Activated CD8-positive, alpha-beta memory T cell treated with anti-CD3 and anti-CD28 coated beads, Interleukin-2, amount 50 U/mL, for 4 hours (primary cell): ENCODE data around the gene STX2.
"Not testable (repeated sequence)": the region's sequence is repeated elsewhere in the genome, so short reads cannot be mapped to it uniquely, and the experiment has no call there.

Experiments used
- DNase-seq: peaks from one replicate; pipeline ENCODE4 v3.0.0-alpha.2; 2020

STX2 gene

DNA sequence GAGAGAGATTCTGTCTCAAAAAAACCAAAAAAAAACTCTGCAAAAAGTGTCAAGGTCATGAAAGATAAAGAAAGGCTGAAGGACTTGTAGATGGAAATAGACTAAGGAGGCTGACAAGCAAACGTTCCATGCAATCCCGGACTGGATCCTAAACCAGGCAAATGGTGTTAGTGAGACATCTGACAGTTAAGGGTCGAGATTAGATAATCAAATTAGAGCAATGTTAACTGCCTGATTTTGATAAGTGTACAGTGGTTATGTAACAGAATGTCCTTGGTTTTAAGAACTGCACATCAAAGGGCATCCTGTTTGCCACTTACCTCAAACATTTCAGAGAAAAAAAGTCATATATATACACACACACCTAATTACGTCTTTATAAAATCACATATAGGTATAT is 29.4 kb upstream of the STX2 start:
- DNase-seq: no peak

DNA sequence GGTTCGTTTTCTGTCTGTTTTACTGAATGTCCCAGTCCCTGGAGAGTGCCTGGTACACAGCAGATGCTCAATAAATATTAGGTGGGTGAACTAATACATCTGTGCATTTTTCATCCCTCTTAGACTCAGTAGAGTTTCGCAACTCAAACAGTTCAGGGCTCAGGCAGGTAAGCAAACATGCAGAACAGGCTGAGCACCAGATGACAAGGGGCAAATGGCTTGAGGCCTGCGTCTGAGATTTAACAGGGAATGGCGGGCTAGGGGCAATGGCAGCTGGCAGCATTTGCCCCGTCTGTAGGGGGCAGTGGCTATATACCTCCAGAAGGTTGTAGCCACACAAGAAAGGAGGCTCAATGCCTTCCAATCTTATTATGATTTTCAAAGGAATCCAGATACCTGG is 24.2 kb upstream of the STX2 start:
- no peak for DNase-seq

DNA sequence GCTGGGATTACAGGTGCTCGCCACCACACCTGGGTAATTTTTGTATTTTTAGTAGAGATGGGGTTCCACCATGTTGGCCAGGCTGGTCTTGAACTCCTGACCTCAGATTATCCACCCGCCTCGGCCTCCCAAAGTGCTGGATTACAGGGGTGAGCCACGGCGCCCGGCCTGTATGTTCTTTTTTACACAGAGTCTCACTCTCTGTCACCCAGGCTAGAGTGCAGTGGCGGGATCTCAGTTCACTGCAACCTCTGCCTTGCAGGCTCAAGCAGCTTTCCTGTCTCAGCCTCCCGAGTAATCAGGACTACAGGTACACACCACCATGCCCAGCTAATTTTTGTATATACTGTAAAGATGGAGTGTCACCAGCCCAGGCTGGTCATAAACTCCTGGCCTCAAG is 23.7 kb upstream of the STX2 start:
- DNase-seq: not testable (repeated sequence)

DNA sequence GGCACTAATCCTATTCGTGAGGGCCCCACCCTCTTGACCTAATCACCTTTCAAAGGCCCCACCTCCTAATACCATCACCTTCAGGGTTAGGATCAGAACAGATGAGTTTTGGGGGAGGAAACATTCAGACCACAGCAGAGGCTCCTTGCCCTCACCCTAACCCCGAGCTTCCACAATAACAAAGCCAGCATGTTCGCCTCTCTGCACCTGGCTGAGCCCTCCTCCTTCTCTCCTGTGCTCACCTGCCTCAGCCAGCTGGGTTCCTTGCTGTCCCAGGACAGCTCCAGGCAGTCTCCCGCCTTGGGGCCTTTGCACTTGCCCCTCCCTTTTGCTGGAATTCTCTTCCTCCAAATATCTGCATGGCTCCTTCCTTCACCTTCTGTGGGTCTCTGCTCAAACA is 23.1 kb upstream of the STX2 start:
- DNase-seq: no peak

DNA sequence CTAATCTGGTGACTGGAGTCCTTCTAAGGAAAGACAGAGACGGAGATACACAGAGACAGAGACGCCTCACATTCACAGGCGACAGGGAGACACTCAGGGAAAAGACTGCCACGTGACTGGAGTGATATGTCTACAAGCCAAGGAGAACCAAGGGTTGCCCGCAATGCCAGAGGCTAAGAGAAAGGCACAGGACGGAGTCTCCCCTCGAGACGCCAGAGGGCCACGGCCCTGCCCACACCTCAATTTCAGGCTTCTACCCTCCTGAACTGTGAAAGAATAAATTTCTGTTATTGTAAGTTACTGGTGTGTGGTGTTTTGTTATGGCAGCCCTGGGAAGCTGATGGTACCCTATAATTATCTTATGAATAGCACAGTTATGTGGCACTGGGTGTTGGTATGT is 21.3 kb upstream of the STX2 start:
- no peak for DNase-seq

DNA sequence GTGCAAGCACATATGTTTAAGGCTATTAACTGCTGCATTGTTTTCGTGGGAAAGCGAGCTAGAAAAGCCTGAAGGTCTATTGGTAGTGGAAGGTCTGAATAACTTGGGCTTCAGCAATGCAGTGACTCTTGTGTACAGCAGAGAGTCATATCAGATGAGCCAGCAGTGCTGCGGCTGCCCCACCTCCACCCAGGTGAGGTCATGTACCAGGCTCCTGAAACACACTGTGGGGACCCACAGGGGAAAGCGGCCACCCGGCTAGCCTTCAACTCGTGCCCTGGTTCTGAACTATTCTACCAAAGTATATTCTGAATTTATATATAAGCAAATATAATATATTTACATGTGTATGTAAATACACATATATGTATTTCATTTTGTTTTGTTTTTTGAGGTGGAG is 20.1 kb upstream of the STX2 start:
- no peak for DNase-seq

DNA sequence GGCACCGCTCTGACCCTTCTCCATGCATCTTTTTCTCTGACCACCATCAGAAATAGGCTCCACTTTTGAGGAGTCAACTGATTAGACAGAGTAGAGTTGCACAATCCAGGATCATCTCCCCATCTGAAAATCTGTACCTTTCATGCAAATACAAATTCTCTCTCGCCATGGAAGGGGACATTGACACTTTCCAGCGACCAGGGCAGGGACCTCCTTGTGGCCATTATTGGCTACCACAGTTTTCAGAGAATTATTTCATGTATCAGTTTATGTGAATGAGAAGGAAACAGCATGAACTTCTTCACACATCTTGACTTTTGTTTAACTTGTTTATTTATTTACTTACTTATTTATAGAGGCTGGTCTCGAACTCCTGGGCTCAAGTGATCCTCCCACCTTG is 19.0 kb upstream of the STX2 start:
- no peak for DNase-seq

DNA sequence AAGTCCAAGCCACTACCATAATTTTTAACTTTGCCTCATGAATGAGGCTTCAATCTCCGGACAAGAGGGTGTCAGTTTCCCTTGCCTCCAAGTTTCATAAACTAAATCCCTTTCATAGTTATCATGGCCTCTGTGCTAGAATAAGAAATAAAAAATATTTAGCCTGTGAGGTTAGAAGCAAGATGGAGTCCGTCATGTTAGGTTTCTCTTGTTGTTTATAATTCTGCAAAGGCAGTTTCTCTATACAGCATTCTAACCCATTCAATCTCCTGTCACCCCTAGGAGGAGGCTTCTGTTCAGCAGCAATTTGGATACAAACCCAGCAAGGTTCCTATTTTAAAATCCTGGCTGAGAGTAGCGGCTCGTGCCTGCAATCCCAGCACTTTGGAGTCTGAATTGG is 17.0 kb upstream of the STX2 start:
- no peak for DNase-seq

DNA sequence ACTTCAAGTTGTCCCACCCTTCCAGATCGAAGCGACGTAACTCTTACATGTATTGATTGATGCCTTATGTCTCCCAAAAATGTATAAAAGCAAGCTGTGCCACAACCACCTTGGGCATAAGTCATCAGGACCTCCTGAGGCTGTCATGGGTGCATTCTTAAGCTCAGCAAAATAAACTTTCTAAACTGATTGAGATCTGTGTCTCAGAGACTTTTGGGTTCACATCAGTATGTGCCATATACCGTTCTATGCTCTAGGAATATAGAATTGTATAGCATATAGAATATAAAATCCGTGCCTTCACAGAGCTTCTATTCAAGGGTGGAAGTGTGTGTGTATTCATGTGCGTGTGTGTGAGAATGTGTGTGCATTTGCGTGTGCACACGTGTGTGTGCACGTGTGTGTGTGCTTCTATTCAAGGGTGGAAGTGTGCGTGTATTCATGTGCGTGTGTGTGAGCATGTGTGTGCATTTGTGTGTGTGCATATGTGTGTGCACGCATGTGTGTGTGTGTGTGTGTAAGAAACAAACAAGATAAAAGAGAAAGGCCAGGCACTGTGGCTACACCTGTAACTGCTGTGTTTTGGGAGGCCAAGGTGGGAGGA is 11.5 kb upstream of the STX2 start:
- no peak for DNase-seq

DNA sequence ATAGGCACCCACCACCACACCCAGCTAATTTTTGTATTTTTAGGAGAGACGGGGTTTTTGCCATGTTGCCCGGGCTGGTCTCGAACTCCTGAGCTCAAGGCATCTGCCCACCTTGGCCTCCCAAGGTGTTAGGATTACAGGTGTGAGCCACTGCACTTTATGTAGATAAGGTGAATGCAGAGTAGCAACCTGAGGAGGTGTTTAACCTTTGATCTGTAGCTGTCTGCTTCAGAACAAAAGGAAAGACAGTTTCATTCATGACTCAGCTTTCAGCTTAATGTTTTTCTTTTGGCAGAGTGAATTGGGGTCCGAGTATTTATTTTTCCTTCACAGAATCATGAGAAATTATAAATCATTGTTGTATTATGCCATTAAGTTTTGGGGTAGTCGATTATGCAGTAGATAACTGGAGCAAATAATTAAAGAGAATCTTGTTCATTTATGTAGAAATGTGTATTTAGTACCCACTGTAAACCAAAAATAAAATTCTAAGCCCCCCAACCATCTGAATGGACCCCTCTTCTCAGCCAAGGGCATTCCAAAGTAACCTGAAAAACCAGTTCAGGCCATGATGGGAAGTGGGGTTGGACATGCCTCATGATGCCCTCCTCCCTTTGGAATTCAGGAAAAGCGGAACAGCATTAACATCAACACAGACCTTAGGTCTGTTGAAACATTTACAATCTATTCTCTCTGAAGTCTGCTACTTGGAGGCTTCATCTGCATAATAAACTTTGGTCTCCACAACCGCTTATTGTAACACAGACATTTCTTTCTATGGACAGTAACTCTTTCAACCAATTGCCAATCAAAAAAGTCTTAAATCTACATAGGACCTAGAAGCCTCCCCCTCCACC is 10.7 kb upstream of the STX2 start:
- no peak for DNase-seq

DNA sequence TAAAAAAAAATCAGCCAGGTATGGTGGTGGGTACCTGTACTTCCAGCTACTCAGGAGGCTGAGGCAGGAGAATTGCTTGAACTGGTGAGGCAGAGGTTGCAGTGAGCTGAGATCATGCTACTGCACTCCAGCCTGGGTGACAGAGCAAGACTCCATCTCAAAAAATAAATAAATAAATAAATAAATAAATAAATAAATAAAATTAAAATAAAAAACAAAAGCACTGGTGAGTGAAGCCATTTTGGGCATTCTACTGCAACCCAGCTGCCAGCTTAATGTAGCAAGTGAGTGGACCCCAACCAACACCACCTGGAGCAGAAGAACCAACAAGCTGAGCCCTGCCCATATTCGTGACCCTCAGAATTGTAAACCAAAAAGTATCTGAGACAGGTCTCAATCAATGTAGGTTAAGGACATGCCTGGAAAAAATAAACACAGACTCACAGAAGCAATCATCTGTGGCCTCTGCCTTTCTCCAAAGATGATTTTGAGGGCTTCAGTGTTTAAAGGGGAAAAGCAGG is 9.8 kb upstream of the STX2 start:
- DNase-seq: not testable (repeated sequence)

DNA sequence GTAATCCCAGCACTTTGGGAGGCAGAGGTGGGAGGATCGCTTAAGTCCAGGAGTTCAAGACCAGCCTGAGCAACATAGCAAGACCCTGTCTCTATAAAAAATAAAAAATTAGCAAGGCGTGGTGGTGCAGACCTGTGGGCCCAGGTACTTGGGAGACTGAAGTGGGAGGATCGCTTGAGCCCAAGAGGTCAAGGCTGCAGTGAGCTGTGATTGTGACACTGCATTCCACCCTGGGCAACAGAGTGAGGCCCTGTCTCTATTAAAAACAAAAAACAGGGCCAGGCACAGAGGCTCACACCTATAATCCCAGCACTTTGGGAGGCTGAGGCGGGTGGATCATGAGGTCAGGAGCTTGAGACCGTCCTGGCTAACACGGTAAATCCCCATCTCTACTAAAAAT is 9.1 kb upstream of the STX2 start:
- not testable (repeated sequence) for DNase-seq

DNA sequence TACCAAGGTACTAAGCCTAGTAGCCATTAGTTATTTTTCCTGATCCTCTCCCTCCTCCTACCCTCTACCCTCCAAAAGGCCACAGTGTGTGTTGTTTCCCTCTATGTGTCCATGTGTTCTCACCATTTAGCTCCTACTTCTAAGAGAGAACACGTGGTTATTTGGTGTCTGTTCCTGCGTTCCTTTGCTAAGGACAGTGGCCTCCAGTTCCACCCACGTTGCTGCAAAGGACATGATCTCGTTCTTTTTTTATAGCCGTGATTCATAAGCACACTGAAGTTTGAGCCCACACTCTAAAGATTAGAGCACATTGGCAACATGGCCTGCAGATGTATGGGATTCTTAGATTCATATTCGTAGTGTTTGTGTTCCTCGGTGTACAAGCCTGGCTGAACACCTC is 8.1 kb upstream of the STX2 start:
- DNase-seq: no peak

DNA sequence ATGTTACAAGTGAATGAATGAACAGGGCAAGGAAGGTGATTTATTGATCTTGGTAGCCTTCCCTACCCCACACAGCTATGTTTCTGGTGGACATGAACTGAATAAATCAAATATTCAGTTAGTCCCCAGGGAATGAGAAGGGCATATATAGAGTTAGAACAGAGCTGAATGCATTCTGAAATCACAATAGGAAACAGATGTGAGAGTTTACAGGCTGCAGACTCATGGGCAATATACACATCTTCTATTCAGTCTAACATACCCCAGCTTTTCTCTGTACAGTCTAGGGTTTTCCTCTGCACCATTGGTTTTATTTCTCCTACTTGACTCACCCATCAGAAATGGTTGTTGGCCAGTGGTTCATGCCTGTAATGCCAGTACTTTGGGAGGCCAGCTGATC is 7.3 kb upstream of the STX2 start:
- no peak for DNase-seq

DNA sequence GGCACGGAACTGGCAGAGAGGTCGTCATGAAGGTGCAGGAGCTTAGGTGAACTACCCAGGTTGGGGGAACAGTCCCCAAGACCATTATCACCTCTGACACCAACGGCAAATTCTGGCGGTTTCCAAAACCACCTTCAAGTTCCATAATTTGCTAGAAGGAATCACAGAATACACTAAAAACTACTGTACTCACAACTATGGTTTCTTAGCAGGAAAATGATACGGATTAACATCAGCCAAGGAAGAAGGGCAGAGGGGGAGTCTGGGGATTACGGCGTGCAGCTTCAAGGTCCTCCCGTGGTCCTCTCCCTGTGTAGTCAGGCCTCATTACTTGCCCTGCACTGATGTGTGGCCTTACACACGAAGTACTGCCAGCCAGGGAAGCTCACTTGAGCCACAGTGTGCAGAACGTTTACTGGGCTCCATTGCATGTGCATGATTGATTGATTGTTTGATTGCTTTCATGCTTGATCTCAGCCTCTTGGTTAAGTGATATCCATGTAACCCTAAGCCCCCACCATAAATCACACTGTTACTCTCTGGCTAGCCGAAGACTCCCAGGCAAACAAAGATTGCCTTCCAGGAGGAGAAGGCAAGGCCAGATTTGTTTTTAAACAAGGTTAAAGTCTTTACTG is 837 bp upstream of the STX2 start:
- DNase-seq: no peak

DNA sequence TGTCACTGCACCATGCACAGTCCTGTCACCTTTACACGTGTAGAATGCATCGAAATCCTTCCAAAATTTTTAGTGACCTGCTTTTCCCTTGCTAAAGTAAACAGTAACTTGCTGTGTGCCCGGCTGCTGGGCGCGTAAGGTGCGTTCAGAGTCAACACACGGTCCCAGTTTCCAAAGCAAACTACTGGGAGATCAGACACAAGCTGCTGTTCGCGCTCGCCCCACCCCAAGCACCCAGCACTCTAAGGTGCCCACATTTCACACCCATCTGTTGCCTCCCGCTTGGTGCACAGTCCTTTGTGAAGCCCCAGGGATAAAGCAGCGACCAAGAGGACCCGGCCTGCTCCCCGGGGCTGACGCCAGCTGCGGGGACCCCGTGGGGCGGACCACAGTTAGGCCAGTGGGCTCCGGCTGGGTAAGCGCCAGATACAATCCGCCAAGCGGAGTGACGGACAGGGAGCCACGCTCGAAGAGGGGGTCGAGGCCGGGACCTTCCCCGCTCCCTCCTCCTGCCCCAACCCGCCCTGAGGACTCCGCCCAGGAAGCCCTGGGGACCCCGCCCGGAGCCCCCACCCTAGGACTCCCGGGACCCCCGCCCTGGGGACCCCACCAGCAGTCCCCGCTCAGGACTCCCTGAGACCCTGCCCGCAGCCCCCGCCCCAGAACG is 633 bp downstream of the STX2 start:
- no peak for DNase-seq

DNA sequence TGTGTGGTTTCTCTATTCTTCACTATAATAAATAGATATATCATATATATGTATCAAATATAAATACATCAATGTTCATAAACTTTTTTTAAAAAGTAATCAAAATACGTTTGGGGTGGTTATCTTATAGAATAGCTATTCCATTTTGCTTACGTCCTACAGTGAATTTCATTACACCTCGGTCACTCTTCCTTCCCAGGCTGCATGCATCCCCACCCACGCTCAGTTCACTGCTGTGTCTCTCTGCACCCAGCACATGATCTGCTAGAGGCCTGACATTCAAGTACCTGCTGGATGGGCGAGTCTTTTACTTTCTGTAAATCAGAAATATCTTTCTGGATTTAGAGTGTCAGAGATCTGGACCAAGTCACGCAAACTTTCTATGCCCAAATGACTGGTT is 3.6 kb downstream of the STX2 start:
- no peak for DNase-seq

DNA sequence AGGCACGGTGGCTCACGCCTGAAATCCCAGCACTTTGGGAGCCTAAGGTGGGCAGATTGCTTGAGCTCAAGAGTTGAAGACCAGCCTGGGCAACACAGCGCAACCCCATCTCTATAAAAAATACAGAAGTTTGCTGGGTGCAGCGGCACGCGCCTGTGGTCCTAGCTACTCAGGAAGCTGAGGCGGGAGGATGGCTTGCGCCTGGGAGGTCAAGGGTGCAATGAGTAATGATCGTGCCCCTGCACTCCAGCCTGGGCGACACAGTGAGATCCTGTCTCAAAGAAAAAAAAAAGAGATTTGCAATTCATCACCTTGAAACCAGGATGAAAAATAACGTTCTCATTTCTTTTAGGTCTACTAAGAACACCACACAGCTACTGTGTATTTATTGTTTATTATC is 4.0 kb downstream of the STX2 start:
- DNase-seq: no peak

DNA sequence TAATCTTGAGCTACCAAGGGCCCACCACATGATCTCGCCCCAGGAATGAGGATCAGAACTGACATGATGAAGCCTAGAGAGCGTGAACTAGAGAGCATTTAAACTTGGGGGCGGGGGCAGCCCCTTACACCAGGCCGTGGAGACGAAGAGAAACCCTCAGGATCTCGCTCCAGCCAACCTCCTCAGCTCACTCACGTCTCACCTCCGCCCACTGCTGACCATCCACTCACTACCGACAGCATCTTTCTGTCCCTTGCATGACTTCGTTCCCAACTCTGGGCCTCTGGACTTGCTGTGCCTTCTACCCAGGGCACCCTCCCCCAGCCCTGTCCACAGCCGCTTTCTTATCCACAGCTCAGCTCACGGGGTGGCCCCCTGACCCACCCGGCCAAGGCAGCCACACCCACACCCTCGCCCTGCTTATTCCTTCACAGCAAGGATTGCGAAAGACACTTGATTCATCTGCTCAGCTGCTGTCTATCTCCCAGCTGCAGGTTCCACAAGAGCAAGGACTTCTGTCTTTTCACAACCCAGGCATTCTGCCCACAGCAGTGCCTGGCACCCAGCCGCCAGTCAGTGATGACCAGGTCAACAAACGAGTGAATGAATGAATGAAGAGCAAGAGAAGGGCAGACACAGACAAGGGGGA is 6.4 kb downstream of the STX2 start:
- DNase-seq: no peak

DNA sequence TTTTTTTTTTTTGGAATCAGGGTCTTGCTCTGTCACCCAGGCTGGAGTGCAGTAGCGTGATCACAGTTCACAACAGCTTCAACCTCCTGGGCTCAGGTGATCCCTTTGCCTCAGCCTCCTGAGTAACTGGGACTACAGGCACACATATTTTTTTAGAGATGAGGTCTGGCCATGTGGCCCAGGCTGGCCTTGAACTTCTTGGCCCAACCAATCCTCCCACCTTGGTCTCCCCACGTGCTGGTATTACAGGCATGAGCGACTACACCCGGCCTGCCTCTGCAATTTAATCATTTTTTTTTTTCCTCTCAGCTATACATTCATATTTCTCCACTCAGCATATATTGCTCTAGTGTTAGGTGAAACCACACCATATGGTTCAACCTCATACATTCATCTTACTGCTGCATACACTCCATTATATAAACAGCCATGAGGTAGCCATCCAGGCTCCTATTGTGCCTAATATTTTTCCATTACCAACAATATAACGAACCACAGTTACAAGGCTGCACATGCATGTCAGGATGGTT is 7.1 kb downstream of the STX2 start:
- no peak for DNase-seq

DNA sequence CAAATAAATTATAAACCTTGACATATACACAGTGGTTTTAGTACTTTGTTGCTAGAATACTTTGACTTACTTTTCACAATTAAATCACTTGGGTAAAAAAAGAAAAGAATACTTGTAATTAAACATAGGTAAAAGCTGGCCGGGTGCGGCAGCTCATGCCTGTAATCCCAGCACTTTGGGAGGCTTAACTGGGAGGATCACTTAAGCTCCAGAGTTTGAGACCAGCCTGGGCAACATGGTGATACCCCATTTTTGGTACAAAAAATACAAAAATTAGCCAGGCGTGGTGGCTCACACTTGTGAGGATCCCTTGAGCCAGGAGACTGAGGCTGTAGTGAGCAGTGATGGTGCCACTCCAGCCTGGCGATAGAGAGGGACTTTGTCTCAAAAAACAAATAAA is 7.8 kb downstream of the STX2 start:
- no peak for DNase-seq

DNA sequence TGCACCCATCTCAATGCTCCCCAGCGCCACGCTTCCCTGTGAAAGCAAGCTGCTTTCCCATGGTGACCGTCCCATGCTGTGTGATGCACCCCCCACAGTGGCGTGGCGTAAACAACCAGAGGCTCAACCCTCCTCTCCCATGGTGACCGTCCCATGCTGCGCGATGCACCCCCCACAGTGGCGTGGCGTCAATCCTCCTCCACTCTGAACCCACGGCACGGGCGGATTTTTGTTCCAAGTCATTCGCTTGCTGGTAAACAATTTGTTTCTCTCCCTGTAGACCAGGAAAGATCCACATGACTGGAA is 8.9 kb downstream of the STX2 start:
- DNase-seq: no peak
